Fibroblast of lung (primary cell): ENCODE results near the gene NFAM1. TPM values are rescaled to one million over a fixed set of nuclear protein-coding genes. Genes with fewer than 3 reads are reported as not detected.

Experiments
- DNase-seq, 2 donors: peaks; one replicate each; pipeline versions ENCODE4 v3.0.0 to v3.0.0-alpha.2; 2010; ENCODE audit warnings: low read depth in 2 of 2
- H2AFZ ChIP-seq: 2 replicates; pipeline ENCODE4 v1.5.1; 2012; ENCODE audit warnings: low read length, control low read depth, inconsistent platforms
- H3K27ac ChIP-seq: 2 replicates; pipeline ENCODE4 v1.5.1; 2011; ENCODE audit warnings: low read length, control low read depth; ENCODE audit not compliant: insufficient read depth
- H3K27me3 ChIP-seq: 2 replicates; pipeline ENCODE4 v1.5.1; 2011; ENCODE audit warnings: mild to moderate bottlenecking, low read length; ENCODE audit not compliant: control insufficient read depth, insufficient read depth
- H3K36me3 ChIP-seq: 2 replicates; pipeline ENCODE4 v1.5.1; 2011; ENCODE audit warnings: low read length; ENCODE audit not compliant: control insufficient read depth, insufficient read depth
- H3K4me1 ChIP-seq: 2 replicates; pipeline ENCODE4 v1.5.1; 2011; ENCODE audit warnings: low read length; ENCODE audit not compliant: control insufficient read depth, insufficient read depth; ENCODE audit errors: extremely low read depth
- H3K4me2 ChIP-seq: 2 replicates; pipeline ENCODE4 v1.5.1; 2011; ENCODE audit warnings: low read length, control low read depth; ENCODE audit not compliant: insufficient read depth; ENCODE audit errors: extremely low read depth
- H3K4me3 ChIP-seq, 4 experiments: fragments of 200-600 bp in 1 of 4; sonication (generic) in 1 of 4; replicated peaks in 1 of 4; 2 replicates each; pipeline ENCODE4 v1.5.1; 2011 to 2016; ENCODE audit warnings: low read length in 4 of 4, low read depth in 3 of 4, mild to moderate bottlenecking in 3 of 4, control low read depth in 2 of 4, inconsistent platforms in 1 of 4, mixed read lengths in 1 of 4; ENCODE audit not compliant: insufficient read depth in 1 of 4; ENCODE audit errors: control extremely low read depth in 1 of 4
- H3K79me2 ChIP-seq: 2 replicates; pipeline ENCODE4 v1.5.1; 2012; ENCODE audit warnings: mild to moderate bottlenecking, low read length, inconsistent platforms; ENCODE audit not compliant: control insufficient read depth, insufficient read depth
- H3K9ac ChIP-seq: 2 replicates; pipeline ENCODE4 v1.5.1; 2011; ENCODE audit warnings: mild to moderate bottlenecking, low read length, control low read depth; ENCODE audit not compliant: insufficient read depth
- H3K9me3 ChIP-seq: 2 replicates; pipeline ENCODE4 v1.5.1; 2012; ENCODE audit warnings: low read depth, low read length; ENCODE audit not compliant: control insufficient read depth, insufficient read depth
- H4K20me1 ChIP-seq: 2 replicates; pipeline ENCODE4 v1.5.1; 2011; ENCODE audit warnings: low read length; ENCODE audit not compliant: control insufficient read depth, insufficient read depth; ENCODE audit errors: extremely low read depth
- CTCF ChIP-seq, 2 donors: IDR thresholded peaks in 1 of 2; conservative IDR thresholded peaks in 1 of 2; 1 replicate in 1 of 2; 2 replicates in 1 of 2; pipeline ENCODE4 v1.5.1; 2011 to 2012; ENCODE audit warnings: low read length in 2 of 2, control low read depth in 1 of 2, inconsistent platforms in 1 of 2, low read depth in 1 of 2, mild to moderate bottlenecking in 1 of 2
- EZH2 ChIP-seq: IDR thresholded peaks from 2 replicates; pipeline ENCODE4 v1.5.1; 2012; ENCODE audit warnings: low read length, control low read depth, mild to moderate bottlenecking; ENCODE audit errors: missing control alignments
- polyA plus RNA-seq, 2 donors: library from polyadenylated mRNA; depleted of rRNA in 1 of 2; stranded (reverse) in 1 of 2; unstranded in 1 of 2; fragments of >200 nt; gene quantifications; 2 replicates each; pipeline ENCODE4 v1.2.1, GENCODE V29; 2011 to 2012; ENCODE audit warnings: missing spikeins in 1 of 2
- total RNA-seq: library from RNA; depleted of rRNA; stranded (reverse); fragments of >200 nt; gene quantifications from 2 replicates; pipeline ENCODE4 v1.2.1, GENCODE V29; 2014

NFAM1 gene
- total and polyA plus RNA-seq, 2 donors (not counting 1 experiment from before 2014, with no cell fraction given): 0.17 TPM; not detected in 1

- TF ChIP-seq CTCF (conservative IDR thresholded peaks at IDR 0.05 in 1 of 2, IDR thresholded peaks at IDR 0.05 in 1 of 2; ENCODE audit: low read depth in 1 of 2, low read length in 2 of 2) (no peak), EZH2 (no peak)
- H3K4me1 ChIP-seq: peaks cover 4% of the 10 kb centered on the region
- no peak overlapping the region for H3K27ac ChIP-seq
- no peak for DNase-seq
- H3K79me2 ChIP-seq: no peaks in the 10 kb centered on the region
- H3K4me3 ChIP-seq: no peak overlapping the region
- no peaks in the 10 kb centered on the region for H3K9me3 ChIP-seq
- H3K4me2 ChIP-seq: no peak overlapping the region
- peaks cover 1% of the 10 kb centered on the region for H4K20me1 ChIP-seq
- no peaks in the 10 kb centered on the region for H3K36me3 ChIP-seq
- H2AFZ ChIP-seq: no peak overlapping the region
- H3K27me3 ChIP-seq: peaks cover 14% of the 10 kb centered on the region
- no peak overlapping the region for H3K9ac ChIP-seq
Measured at GRCh38 chr22:42439021-42439567, 6.9 kb upstream of the NFAM1 start.

GRCh38 chr22:42438293-42438650, 6.1 kb upstream of the NFAM1 start:
- H3K27me3 ChIP-seq: peaks cover 16% of the 10 kb centered on the region
- H4K20me1 ChIP-seq: peaks cover 3% of the 10 kb centered on the region
- H3K4me1 ChIP-seq: peaks cover 4% of the 10 kb centered on the region
- no peak overlapping the region for H2AFZ ChIP-seq
- no peak overlapping the region for H3K9ac ChIP-seq
- no peak overlapping the region for H3K4me2 ChIP-seq
- no peak for TF ChIP-seq EZH2
- no peak for TF ChIP-seq CTCF (conservative IDR thresholded peaks at IDR 0.05 in 1 of 2, IDR thresholded peaks at IDR 0.05 in 1 of 2; ENCODE audit: low read depth in 1 of 2, low read length in 2 of 2)
- H3K4me3 ChIP-seq: no peak overlapping the region
- DNase-seq: no peak
- no peaks in the 10 kb centered on the region for H3K36me3 ChIP-seq
- no peak overlapping the region for H3K27ac ChIP-seq
- no peaks in the 10 kb centered on the region for H3K79me2 ChIP-seq
- H3K9me3 ChIP-seq: no peaks in the 10 kb centered on the region

- Histone ChIP-seq H4K20me1 (peaks cover 3% of the 10 kb centered on the region), H3K4me3 (peak overlapping the region; percentile 44 to 59 (median 54)), H3K79me2 (no peaks in the 10 kb centered on the region), H3K4me1 (peaks cover 4% of the 10 kb centered on the region), H2AFZ (peak overlapping the region; percentile 57), H3K36me3 (no peaks in the 10 kb centered on the region), H3K27me3 (peaks cover 20% of the 10 kb centered on the region), H3K27ac (no peak overlapping the region), H3K9me3 (no peaks in the 10 kb centered on the region), H3K9ac (no peak overlapping the region), H3K4me2 (peak overlapping the region; percentile 94)
- TF ChIP-seq CTCF (conservative IDR thresholded peaks at IDR 0.05 in 1 of 2, IDR thresholded peaks at IDR 0.05 in 1 of 2; ENCODE audit: low read depth in 1 of 2, low read length in 2 of 2): peak; percentile 94 to 97
- no peak for TF ChIP-seq EZH2
- peak; percentile 17 to 33 for DNase-seq
Measured at GRCh38 chr22:42437488-42438292, 5.5 kb upstream of the NFAM1 start.
